AG10803 (cell line): ENCODE data around the gene KRT16.

Source experiments
- DNase-seq: peaks from one replicate; pipeline ENCODE4 v3.0.0; 2010; ENCODE audit warnings: low read depth
- H3K4me3 ChIP-seq: 2 replicates; pipeline ENCODE4 v1.5.1; 2011; ENCODE audit warnings: mild to moderate bottlenecking, low read length, control low read depth
- TF ChIP-seq, protein P1 (sequence below): conservative IDR thresholded peaks from 2 replicates; pipeline ENCODE4 v1.5.1; 2011; ENCODE audit warnings: mild to moderate bottlenecking, low read length, control low read depth, inconsistent platforms

The KRT16 gene

DNA sequence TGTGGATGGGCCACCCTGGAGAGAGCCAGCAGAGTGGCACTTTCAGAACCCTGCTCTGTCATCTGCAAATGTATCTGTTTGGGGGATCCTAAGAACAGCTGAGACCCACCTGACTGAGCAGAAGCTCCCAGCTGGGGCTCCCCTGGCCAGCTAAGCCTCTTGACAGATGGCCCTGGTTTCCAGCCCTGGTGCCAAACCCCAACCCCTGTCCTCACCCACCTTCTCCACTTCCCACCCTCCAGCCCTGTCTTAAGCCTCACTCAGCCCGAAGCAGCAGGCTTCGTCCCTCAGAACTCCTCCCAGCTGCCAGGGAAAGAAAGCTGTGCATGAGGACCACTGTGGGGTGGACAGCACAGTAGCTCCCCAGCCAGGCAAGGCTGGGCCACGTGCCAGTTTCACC lies 37.2 kb downstream of the KRT16 start:
- TF ChIP-seq, protein P1, sequence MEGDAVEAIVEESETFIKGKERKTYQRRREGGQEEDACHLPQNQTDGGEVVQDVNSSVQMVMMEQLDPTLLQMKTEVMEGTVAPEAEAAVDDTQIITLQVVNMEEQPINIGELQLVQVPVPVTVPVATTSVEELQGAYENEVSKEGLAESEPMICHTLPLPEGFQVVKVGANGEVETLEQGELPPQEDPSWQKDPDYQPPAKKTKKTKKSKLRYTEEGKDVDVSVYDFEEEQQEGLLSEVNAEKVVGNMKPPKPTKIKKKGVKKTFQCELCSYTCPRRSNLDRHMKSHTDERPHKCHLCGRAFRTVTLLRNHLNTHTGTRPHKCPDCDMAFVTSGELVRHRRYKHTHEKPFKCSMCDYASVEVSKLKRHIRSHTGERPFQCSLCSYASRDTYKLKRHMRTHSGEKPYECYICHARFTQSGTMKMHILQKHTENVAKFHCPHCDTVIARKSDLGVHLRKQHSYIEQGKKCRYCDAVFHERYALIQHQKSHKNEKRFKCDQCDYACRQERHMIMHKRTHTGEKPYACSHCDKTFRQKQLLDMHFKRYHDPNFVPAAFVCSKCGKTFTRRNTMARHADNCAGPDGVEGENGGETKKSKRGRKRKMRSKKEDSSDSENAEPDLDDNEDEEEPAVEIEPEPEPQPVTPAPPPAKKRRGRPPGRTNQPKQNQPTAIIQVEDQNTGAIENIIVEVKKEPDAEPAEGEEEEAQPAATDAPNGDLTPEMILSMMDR, result no peak
- no peak overlapping the region for H3K4me3 ChIP-seq
- DNase-seq, result no peak

DNA sequence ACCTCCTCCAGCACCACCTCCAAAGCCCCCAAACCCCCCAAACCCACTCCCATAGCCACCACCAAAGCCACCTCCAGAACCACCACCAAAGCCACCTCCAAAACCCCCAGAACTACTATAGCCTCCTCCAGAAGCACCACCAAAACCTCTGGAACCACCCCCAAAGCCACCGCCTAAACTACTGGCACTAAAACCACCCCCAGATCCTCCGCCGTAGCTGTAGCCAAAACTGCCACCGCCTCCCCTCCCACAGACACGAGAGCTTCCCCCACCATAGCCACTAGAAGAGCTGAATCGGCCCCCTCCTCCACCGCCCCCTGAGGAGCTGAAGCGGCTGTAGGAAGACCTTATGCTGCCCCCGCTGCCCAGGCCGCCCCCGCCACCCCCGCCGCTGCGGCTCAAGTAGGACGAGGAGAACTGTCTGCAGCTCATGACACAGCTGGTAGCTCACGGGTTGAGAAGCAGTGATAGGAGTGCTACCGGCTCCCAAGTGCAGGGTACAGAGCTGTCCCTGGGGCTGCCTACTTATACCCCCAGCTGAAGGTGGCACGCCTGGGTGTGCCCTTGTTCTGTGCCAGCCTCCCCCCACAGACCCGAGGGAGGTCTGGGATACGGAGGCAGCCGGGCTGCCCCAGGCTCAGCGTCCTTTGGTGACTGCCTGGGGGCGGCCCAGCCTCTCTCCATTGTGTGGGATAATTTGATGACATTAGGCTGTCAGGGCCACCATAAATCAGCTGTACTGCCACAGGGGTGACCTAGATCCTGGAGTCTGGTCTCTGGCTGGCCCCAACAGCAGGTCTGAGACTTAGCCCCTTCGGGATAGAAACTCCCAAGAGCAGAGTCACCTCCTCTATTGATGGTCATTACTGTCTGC lies 40.8 kb downstream of the KRT16 start, which contains the start of gene KRT9:
Gene KRT9 (minus strand): TSS at position 499 of the 874 bp plus-strand sequence. CDS start 67 bp downstream, at position 432.
- DNase-seq, result no peak
- H3K4me3 ChIP-seq, result no peak within 1 kb of the TSS
- TF ChIP-seq, protein P1, result no peak

DNA sequence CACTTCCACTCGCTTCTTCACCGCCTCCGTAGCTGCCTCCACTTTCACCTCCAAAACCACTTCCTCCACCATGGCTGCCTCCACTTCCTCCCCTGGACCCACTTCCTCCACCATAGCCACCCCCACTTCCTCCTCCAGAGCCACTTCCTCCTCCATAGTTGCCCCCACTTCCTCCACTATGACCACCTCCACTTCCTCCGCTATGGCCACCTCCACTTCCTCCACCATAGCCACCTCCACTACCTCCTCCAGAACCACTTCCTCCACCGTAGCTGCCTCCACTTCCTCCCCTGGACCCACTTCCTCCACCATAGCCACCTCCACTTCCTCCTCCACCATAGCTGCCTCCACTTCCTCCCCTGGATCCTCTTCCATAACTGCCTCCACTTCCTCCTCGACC lies 45.2 kb downstream of the KRT16 start:
- TF ChIP-seq, protein P1, result no peak
- no peak for DNase-seq
- H3K4me3 ChIP-seq, result no peak overlapping the region

DNA sequence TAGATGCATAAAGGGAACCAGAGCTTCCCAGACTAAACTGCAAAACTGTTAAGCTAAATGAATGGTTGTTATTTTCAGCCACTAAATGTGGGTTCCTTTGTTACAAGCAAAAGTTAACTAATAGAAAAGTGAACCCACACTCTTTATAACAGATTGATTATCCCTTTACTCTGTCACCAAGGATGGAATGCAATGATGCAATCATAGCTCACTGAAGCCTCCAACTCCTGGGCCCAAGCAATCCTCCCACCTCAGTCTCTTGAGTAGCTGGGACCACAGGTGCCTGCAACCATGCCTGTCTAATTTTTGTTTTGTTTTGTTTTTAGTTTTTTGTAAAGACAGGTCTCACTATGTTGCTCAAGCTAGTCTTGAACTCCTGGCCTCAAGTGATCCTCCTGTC lies 47.2 kb downstream of the KRT16 start:
- no peak overlapping the region for H3K4me3 ChIP-seq
- no peak for DNase-seq
- TF ChIP-seq, protein P1, result no peak

DNA sequence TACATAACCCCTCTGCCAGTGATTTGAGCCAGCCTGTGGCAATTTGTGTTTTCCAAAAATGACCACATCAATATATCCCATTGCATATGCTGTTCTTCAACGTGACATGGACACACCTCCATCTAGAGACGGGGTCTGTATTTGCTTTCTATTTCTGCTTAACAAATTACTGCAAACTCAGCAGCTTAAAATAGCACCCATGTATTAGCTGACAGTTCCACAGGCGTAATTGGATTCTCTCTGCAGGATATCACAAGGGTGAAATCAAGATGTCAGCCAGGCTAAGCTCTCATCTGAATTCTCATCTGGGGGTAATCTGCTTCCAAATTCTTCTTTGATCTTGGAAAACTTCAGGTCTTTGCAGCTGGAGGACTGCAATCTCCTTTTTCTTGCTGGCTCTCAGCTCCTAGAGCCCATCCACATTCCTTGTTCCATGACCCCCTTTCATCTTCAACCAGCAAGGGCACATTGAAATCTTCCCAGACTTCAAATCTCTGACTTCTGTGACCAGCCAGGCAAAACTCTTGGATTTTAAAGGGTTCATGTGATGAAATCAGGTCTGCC lies 48.9 kb downstream of the KRT16 start:
- no peak for DNase-seq
- TF ChIP-seq, protein P1, result no peak

DNA sequence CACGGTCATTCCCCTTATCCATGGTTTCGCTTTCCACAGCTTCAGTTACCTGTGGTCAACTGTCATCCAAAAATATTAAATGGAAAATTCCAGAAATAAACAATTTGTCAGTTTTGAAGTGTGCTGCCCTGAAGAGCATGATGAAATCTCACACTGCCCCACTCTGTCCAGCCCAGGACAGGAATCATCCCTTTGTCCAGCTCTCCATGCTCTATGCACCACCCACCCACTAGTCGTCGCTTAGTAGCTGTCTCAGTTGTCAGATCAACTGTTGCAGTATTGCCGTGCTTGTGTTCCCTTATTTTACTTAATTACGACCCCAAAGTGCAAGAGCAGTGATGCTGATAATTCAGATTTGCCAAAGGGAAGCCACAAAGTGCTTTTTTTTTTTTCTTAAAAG lies 51.0 kb downstream of the KRT16 start:
- DNase-seq, result no peak
- no peak overlapping the region for H3K4me3 ChIP-seq
- TF ChIP-seq, protein P1, result no peak

More for the DNA sequence above, 48.9 kb downstream of the KRT16 start:
- no peak overlapping the region for H3K4me3 ChIP-seq
